GM19351 (cell line): ENCODE data around the gene CCDC74A.
"Not testable (repeated sequence)": the region's sequence is repeated elsewhere in the genome, so short reads cannot be mapped to it uniquely, and the experiment has no call there.

Experiments used
- ATAC-seq: cut with Tn5 transposase; IDR thresholded peaks from one replicate; pipeline ENCODE4 v1.9.1; 2021; ENCODE audit warnings: mild to moderate bottlenecking, moderate library complexity; ENCODE audit not compliant: unreplicated experiment

CCDC74A gene

DNA sequence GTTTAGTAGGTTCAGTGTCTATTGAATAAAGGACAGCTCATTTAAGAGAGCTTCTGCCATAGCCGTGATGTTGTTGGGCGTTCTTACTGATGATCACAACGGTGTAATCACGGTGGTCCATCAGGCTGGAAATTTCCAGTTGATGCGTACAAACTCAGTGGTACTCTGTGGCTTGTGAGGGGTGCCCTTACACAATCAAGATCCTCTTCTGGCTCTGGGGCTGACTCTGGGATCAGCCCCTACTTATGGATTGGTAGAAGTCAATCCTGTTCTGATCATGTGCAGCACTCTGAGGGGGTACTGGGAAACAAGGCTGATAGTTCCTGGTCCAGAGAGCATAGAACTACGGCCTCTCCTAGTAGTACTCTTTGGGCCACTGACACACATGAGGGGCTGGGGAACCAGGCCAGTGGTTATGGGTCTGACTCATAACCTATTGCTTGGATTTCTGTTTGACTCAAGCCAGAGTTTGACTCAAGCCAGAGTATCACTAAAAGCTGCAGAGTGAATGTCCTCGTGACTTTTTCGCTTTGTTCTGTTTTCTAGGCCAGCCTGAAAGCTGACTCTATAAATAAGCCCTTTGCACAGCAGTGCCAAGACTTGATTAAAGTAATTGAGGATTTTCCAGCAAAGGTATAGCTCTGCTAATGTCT, 29.2 kb upstream of the CCDC74A start:
- ATAC-seq, result peak; percentile 96

DNA sequence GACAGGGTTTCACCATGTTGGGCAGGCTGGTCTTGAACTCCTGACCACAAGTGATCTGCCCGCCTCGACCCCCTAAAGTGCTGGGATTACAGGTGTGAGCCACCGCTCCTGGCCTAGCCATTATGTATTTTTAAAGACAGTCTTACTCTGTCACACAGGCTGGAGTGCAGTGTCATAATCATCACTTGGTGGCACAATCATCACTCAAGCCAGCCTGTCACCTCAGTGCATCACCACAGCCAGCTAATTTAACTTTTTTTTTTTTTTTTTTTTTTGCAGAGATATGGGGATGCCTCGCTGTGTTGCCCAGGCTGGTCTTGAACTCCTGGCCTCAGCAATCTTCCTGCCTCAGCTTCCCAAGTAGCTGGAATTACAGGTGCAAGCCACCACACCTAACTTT, 24.1 kb upstream of the CCDC74A start:
- not testable (repeated sequence) for ATAC-seq

DNA sequence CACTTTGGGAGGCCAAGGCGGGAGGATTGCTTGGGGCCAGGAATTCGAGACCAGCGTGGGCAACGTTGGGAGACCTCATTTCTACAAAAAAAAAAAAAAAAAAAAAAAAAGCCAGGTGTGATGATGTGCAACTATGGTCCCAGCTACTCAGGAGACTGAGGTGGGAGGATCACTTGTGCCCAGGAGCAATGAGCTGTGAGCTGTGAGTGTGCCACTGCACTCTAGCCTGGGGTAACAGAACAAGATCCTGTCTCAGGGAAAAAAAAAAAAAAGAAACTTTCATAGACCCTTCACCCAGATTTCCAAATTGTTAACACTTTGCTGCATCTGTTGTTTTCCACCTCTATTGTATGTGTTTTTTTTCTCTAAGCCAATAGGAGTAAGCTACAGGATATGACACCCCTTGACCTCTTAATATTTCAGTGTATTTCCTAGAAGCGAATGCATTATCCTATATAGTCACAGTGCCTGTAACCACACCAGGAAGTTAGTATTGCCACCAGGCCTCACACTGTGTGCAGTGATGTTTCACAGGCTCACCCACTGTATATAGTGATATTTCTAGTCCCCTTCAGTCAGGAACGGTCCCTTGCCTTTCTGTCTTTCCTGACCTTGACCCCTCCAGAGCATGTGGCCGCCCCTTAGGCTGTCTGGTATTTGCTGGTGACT, 23.5 kb upstream of the CCDC74A start:
- not testable (repeated sequence) for ATAC-seq

DNA sequence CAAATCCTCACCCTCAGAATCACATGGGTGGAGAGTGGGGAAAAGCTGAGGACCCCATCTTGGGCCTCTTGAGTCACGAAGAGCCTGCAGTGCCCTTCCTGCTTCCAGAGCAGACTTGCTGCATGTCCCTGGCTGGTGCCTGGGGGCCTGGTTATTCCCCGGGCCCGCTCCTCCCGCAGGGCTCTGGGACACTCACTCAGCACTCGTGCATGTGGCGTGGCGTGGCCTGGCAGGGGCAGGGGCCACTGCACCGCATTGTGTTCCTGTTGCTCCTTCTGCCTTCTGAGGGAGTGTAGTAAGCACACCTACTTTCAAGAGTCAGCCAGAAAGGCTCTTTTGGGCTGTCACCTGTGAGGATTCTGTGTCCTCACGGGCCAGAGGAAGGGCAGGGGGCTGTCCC, 18.1 kb upstream of the CCDC74A start:
- no peak for ATAC-seq

DNA sequence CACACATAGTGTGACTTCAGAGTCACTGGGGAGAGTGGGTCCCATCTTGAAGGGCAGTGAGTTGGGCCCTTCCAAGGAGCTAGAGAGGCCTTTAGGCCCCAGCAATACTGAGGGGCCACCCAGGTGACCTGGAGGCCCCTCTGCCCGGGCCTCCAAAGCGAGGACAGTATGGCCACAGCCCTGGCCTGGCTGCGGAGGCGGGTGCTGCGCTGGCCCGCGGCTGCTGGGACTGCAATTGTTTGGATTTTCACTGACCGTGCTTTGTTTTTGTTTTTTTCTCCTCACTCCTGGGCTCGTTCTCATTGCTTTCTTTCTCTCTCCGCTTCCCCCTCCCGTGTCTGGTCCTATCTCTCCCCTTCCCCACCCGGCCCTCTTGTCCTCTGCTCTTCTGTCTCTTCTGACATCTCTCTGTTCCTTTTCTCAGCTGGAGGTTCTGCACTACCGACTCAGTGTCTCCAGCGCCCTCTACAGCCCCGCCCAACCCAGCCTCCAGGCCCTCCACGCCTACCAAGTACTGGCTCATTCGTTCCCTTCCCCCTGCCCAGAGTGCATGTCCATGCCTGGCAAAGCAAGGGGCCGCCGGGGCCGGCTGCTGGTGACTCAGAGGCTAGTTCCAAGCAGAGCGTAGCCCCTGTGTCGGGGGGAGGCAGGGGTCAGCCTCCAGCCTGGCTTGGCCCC, 16.3 kb upstream of the CCDC74A start:
- ATAC-seq, result peak; percentile 24

DNA sequence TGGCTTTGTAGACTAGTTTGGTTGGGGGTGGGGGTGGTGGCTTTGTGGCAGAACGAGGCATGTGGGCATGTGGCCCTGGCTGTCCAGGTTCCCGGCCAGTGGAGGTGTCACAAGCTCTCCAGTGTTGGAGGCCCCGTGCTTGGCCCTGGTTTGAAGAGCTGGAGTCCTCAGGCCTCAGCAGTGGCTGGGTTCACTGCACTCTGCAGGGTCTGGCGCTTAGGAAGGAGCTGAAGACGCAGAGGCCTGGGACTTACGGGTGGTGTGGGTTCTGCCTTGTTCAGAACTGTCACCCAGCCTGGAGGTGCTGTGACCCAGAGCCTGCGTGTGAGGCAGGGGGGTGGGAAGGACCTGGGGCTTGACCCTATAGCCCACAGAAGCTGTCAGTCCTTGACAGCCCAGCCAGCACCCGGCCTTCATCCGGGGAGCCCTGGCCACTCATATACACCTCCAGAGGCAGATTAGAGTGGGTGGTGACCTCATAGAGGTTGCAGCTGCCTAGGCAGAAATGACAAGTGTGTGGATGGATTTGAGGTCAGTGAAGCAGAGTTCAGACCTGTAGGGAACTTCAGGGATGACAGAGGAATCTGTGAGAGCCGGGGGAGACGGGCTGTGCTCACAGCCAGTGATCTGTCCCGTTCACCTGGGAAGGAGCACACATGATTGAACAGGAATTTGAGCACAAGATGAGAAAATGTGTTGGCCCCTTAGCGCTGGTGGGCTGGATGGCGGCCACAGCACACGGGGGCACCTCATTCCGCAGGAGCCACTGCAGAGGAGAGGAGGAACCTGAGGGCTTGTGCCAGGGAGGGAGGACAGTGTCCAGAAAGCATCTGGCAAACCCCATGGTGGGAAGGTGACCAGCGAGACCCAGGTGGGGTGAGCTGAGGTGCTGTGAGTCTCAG, 15.5 kb upstream of the CCDC74A start:
- ATAC-seq, result not testable (repeated sequence)

DNA sequence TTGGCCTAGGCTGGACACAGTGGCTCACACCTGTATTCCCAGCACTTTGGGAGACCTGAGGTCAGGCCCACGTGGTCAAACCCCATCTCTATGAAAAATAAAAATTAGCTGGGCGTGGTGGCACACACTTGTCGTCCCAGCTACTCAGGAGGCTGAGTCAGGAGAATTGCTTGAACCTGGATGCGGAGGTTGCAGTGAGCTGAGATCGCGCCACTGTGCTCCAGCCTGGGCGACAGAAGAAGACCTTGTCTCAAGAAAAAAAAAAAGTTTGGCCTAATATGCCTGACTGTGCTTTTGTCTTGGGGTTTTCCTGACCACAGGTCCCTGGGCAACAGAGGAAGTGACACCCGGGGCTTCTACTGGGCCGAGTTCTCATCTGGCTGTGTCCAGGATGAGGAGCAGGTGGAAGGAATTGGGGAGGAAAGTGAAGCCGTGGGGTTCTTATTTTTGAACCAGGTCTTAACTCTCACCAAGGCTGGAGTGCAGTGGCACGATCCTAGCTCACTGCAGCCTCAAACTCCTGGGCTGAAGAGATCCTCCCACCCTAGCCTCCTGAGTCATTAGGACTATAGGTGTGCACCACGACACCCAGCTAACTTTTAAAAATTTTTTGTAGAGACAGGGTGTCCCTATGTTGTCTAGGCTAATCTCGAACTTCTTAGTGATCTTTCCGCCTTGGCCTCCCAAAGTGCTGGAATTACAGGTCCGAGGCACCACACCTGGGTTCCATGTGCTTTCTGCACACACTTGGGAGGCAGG, 13.1 kb upstream of the CCDC74A start:
- peak; percentile 67 for ATAC-seq

DNA sequence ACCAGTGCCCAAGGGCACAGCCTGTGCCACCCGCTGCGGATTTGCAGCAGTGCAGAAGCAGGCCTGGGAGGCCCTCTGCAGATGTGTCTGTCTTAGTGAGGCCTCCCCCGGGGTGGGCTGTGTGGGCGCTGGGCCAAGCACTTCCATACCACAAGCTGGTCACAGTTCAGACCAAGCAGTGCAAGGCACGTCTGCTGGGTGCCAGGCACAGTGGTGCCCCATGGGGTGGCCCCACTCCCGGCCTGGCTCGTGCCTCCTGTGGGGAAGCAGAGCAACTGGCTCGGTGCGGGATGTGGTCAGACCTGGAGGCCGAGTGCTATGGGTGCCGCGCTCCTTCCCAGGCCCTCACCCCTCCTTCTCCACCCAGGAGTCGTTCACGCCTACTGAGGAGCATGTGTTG, 12.5 kb upstream of the CCDC74A start:
- ATAC-seq, result peak; percentile 7

DNA sequence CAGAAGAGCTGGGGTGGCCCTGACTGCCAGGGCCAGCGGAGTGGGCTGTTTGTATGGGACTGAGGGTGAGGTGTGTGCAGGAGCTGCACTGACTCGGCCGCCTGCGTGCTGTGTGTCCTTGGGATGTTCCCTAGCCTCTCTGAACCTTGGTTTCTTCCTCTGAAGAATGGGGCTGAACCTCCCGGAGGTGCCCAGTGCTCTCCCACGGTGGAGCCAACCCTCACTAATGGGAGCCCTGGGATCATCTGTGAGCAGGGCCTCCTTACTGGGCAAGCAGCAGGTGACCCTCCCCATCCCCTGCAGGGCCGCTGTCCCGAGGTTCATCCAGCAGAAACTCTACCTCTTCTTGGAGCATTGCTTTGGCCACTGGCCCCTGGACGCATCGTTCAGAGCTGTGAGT, 11.7 kb upstream of the CCDC74A start:
- ATAC-seq, result no peak

DNA sequence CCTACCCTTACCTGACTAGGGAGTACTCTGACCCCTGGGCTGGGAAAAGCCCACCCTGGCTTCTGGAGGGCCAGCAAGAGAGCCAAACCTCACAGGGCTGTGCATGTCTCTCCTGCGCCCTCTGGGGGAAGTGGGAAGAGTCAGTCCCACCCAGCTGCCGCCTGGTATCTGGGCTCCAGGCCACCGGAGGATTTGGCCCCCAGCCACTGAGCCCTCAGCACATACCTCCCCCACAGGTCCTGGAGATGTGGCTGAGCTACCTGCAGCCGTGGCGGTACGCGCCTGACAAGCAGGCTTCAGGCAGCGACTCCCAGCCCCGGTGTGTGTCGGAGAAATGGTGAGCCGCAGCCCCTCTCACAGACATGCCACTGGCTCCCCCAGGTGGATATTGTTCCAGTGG, 11.1 kb upstream of the CCDC74A start:
- ATAC-seq, result not testable (repeated sequence)

DNA sequence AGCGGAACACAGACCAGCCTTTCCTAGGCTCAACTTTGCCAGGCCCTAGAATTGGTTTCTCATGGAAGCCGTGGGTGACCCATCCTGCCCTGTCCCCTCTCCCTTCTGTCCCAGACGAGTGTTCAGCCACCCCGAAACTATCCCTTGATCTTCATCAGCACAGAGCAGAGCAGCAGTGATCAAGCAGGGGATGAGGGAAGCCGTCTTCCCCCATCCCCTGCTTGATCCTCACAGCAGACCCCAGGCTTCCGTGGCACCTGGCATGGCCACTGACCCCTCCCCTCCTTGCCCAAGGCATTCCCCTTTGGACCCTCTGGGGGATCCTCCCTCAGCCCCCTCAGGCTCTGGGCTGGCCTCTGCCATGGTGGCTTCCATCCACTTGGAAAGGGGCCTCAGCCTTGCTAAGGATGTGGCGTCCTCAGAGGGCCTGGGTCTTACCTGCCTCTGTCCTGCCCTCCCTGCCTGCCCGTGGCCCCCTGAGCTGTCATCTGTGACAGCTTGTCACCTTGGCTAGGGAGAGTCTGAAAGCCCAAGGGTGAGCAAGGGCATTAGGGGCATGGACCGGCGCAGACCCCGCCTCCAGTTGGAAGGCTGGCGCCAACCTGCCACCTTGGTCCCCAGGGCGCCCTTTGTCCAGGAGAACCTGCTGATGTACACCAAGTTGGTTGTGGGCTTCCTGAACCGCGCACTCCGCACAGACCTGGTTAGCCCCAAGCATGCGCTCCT, 10.4 kb upstream of the CCDC74A start:
- ATAC-seq, result no peak

DNA sequence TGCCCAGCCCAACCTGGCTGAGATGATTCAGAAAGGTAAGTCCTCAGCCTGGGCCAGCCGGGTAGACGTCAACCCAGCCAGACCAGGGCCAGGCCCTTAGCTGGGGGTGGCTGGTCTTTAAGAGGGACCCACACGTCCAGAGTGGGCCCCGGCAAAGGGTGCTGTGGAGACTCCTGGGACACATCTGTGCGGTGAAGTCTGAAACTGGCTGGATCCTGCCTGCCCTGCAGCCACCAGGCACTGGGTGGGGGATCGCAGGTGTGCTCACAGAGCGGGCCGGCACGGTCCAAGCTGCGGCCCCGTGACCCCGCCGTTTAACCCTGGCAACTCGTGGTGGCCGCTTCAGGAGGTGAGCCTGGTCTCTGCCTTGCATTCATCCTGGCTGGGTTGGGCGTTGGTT, 9.8 kb upstream of the CCDC74A start:
- not testable (repeated sequence) for ATAC-seq

DNA sequence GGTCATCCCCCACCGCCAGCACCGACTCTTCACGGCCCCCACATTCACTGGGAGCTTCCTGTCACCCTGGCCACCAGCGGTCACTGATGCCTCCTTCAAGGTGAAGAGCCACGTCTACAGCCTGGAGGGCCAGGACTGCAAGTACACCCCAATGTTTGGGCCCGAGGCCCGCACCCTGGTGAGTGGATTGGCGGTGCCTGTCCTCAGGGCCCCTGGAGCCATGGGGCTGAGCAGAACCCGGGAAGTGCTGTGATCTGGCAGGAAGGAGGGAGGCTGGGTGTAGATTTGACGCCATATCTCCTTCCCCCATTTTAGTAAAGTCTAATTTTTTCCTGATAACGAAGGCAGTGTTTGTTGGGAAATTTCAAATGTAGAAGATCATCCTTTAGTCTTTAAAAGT, 9.2 kb upstream of the CCDC74A start:
- ATAC-seq, result not testable (repeated sequence)

DNA sequence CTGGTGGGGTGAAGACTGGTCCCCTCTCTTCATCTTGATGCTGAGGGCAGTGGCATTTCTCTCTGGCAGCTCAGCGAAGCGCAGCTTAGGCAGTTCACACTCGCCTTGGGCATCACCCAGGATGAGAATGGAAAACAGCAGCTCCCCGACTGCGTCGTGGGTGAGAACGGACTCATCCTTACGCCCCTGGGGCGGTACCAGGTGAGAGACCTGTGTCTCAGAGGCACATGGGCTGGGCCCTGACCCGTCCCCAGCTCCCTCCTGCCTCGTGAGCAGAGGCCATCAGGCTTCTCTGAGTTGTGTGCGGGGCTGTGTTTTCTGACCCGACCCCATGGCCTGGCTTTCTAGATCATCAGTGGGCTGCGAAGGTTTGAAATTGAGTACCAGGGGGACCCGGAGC, 8.2 kb upstream of the CCDC74A start:
- ATAC-seq, result no peak

DNA sequence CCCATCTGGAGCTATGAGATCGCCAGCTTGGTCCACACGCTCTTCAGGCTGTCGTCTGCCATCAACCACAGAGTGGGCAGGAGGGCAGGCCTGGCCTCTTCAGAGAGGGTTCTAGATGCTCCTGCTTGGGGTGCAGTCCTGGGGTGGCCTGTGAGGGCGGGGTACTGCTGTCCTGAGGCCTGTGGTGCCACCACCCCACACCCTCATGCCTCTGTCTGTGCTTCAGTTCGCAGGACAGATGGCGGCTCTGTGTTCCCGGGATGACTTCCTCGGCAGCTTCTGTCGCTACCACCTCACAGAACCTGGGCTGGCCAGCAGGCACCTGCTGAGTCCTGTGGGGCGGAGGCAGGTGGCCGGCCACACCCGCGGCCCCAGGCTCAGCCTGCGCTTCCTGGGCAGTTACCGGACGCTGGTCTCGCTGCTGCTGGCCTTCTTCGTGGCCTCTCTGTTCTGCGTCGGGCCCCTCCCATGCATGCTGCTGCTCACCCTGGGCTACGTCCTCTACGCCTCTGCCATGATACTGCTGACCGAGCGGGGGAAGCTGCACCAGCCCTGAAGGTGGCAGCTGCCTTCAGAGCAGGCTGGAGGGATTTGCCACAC, 7.7 kb upstream of the CCDC74A start:
- ATAC-seq, result not testable (repeated sequence)

DNA sequence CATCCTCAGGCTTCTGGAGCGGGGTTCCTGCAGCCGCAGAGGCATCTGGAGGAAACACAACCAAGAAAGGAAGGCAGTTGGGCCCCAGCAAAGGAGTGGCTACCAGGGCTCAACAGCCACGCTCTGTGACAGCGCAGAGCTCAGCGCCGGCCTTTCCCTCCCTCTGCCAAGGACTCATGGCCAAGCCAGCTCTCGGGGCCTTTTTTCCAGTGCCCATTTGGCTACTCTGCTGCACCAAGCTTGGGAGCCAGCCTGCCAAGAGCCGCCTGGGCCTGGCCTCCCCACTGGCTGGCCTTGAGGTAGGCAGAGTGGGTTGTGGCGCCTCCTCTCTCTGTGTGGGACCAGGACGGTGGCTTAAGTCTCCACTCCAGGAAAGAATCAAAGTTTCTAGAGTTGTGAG, 7.2 kb upstream of the CCDC74A start:
- no peak for ATAC-seq

DNA sequence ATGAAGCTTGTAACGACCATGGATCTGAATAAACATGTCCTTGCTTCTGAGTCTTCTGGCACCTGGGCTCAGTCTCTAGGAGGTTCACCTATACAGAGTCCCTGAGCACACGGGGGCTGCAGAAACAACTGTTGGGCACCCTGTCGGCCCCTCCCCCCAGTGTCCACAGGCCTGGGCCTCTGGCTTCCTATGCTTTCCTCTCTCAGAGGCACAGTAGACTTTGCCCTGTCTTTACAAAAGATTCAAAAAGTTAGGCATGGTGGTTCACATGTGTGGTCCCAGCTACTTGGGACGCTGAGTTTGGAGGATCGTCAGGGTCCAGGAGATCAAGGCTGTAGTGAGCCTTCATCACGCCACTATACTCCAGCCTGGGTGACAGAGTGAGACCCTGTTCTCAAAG, 6.2 kb upstream of the CCDC74A start:
- ATAC-seq, result not testable (repeated sequence)

DNA sequence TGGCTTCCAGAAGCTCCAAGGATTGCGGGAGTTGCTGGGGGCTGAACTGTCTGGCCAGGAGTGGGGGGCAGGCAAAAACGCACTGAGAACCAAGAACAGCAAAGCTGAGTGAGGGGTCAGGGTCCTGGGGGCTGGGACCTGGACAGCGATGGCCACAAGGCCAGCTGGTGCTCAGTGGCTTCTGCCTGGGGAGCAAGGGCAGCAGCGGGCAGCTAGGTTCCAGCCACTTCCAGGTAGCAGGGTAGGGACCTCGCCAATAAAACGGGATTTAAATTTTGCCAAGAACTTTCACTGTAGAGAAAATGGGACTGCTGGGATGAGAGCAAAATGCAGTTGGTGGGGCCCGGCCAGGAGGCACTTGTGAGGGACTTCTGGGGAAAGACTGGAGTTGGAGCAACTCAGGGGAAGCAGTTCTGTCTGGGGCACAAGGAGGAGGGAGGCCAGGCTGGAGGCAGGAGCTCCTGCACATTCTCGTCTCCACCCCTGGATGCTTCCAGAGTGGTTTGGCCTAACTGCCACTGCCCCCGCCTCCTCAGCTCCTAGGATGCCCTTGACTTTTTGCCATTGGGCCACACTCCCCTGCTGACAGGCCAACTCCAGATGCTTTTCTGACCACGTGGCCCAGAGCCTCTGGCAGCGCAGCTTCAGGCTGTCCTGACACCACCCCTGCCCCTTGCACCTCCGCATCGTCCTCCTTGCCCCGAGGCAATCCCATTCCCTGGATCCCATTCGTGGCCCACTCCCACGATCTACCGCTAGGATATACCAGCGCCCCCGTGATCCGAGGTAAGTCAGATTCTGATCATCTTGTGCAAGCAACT, 5.5 kb upstream of the CCDC74A start:
- no peak for ATAC-seq

DNA sequence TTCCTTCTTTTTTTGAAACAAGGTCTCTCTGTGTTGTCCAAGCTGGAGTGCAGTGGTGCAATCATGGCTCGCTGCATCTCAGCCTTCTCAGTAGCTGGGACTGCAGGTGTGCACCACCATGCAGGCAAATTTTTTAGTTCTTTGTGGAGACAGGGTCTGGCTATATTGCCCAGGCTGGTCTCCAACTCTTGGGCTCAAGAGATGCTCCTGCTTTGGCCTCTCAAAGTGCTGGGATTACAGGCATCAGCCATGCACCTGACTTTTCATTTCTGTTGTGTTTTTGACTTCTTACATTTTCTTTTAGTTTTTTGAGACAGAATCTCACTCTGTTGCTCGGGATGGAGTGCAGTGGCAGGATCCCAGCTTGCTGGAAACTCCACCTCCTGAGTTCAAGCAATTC, 2.4 kb upstream of the CCDC74A start:
- not testable (repeated sequence) for ATAC-seq
